ENCODE measurements around the gene SORCS2.

Gene SORCS2

GRCh38 chr4:7689773-7690693, 497.7 kb downstream of the SORCS2 start:
- no peak for DNase-seq (ENCODE audit: low read depth in 2 of 2)

DNA sequence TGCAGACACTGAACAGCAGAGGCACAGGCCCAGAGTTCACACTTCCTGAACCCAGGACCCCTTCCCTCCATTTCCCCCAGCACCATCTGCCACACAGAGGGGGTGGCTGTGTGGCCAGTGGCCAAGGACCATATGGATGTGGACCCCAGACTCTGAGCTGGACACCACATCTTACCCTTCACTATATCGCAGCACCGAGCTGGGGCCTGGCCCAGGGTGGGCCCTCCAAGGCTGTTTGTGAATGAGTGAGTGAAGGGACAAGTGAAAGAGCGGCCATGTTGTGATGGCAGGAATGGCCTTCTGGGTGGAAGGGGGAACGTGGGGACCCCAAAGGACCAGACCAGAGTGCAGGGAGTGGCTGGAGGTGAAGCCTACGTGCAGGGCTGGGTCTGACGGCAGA, 498.7 kb downstream of the SORCS2 start:
- DNase-seq (ENCODE audit: low read depth in 2 of 2): no peak

- no peak for DNase-seq (ENCODE audit: low read depth in 2 of 2)
Observed at GRCh38 chr4:7691982-7692381, 499.6 kb downstream of the SORCS2 start.

DNA sequence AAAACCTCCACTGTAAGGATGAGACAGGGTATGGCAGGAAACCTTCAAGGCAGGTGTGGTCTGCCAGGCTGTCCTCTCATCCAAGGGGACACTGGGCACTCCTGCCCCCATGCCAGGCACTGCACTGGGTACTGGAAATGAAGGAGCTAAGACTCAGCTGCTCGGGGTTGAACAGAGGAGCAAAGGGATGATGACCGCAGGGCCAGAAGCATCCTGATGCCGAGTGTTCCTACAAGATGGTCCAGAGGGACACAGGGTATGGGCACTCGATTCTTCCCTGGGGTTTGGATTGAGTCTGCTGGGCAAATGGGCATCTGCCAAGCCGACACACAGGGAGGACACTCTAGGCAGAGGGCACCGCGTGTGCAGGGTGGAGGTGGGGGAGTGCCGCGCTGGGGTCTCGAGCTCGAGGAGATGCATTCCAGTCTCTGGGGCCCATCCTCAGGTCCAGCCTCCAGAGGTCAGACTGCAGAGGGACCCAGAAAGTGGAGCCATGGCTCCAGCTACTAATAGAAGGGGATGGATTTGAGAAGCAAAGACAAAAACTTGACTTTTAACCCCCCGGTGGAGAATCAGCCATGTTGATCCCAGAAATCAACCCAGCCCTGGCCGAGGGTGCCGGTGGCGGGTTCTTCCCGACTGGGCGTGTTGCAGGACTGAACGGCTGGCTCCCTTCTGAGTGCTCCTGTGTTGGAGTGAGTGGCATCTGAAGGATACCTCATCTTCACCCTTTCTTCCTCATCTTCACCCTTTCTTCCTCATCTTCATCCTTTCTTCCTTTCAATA, 500.3 kb downstream of the SORCS2 start:
- no peak for DNase-seq (ENCODE audit: low read depth in 2 of 2)

GRCh38 chr4:7693237-7693608, 500.9 kb downstream of the SORCS2 start:
- no peak for DNase-seq (ENCODE audit: low read depth in 2 of 2)

DNA sequence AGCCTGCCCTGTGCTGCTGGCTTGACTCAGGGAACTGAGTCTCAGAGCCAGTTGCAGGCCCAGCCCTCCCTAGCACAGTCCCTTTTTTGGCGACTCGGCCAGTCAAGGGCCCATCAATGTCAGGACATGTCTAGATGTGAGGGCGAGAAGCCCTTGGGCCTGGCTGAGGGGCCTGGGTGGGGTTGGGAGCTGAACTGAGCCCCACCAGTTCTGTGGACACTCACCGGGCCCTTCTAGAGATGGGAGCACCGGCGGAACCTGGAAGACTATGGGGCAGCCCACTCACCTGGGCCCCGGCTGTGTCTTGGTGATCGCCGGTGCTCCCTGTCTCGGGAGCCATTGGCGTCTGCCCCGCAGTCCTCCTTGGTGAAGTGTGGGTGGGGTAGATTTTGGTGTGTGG, 501.4 kb downstream of the SORCS2 start:
- no peak for DNase-seq (ENCODE audit: low read depth in 2 of 2)

DNA sequence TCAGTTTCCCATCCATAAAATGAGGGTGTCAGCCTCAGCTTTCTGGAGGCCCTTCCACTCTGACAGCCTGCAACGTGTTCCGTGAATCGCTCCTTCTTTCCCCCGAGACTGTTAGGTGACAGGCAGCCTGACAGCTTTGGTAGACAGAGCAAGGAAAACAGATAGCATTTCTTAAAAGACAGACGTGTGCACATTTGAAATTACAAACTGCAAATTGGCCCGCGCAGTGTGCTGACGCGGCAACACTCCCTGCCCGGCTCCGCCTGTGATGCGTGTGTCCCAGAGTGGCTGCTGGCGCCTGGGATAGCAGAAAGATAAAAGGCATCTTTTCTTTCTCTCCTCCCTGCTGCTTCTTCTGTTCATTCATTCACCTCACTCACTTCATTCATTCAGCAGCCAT, 502.0 kb downstream of the SORCS2 start:
- DNase-seq (ENCODE audit: low read depth in 2 of 2): no peak

DNA sequence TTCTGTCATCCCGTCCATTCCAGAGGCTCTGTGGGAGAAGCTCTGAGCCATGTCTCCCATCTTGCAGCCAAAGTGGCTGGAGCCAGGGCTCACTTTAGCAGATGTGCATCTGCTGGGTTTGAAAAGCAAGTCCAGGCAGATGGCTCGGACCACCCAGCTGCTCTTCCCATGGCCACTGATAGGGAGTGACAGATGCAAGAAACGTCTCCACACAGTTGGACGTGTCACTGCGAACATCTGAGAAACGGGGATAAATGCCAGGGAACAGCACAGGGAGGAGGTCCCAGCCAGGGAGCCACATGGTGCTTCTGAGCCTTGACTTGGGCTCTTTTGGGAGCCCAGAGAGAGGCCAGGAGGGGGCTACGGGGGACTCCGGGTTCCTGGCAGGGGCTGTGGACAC, 505.0 kb downstream of the SORCS2 start:
- DNase-seq (ENCODE audit: low read depth in 2 of 2): no peak

DNA sequence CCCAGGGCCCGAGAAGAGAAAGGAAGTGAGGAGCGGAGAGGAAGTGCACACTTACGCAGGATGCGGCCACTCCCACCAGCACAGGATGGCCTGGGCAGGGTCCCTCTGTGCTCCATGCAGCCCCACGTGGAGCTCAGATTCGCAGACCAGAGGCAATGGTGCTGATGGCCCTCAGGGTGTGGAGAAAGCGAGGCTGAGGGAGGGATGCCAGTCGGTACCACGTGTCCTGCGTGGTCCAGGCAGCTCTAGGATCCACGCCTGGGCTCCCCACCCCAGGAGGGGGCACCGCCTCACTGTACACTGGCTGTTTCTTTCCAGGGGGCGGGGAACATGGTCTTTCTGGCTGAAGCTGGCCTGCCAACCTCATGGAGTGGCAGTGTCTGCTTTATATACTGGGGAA, 505.5 kb downstream of the SORCS2 start:
- DNase-seq (ENCODE audit: low read depth in 2 of 2): no peak

GRCh38 chr4:7698584-7698983, 506.2 kb downstream of the SORCS2 start:
- no peak for DNase-seq (ENCODE audit: low read depth in 2 of 2)

- peak; percentile 79 to 81 for DNase-seq (ENCODE audit: low read depth in 2 of 2)
Observed at GRCh38 chr4:7699031-7699430, 506.7 kb downstream of the SORCS2 start.

GRCh38 chr4:7699825-7700224, 507.5 kb downstream of the SORCS2 start:
- DNase-seq (ENCODE audit: low read depth in 2 of 2): no peak

- DNase-seq (ENCODE audit: low read depth in 2 of 2): no peak
Observed at GRCh38 chr4:7700665-7701064, 508.3 kb downstream of the SORCS2 start.

DNA sequence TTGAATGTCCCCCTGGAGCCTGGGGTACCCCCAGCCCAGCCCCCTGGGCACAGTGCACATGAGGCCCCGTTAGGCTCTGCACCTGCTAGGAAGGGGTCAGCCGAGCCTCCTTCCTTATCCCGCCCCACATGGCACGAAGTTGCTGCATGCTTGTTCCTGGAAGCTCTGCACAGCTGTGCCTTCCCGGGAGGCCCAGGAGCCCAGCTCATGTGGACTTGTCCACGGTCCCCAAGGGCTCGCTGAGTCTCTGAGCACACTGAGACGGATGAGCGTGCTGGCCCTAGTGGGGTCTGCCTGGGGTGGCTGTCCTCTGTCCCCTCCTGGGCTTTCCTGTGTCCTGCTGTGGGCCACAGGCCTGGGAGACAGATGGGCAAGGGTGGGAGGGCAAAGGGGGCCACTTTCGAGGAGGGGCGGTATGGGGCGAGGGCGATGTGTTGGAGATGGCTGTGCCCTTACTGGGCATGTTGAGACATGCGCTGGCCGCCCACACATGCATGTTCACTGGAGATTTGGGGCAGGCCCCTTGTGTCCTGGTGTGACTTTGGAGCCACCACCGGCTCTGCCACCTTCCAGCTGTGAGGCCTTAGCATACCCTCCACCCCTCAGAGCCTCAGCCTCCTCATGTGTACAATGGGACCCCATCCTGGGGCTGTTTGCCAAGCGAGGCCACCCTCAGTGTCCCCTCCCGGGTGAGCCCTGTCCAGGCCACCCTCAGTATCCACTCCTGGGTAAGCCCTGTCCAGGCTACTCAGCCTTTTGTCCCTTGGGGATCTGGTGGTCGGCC, 509.7 kb downstream of the SORCS2 start:
- no peak for DNase-seq (ENCODE audit: low read depth in 2 of 2)

DNA sequence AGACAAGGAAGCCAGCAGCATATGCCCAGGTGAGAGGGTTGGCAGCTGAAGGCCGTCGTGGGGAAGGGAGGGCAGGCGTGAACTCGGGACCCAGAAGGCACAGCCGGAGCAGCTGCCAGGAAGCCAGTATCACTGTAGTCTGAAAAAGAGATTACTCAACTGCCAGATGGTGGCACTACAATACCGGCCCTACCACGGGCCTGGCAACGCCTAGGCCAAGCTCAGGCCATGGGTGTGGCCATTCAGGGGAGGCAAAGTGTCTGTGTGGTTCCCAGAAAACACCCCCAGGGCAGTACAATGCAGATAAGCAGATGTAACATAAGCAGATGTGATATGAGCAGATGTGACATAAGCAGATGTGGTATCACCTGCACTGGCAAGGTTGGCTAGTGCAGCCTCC, 511.4 kb downstream of the SORCS2 start:
- DNase-seq (ENCODE audit: low read depth in 2 of 2): no peak

DNA sequence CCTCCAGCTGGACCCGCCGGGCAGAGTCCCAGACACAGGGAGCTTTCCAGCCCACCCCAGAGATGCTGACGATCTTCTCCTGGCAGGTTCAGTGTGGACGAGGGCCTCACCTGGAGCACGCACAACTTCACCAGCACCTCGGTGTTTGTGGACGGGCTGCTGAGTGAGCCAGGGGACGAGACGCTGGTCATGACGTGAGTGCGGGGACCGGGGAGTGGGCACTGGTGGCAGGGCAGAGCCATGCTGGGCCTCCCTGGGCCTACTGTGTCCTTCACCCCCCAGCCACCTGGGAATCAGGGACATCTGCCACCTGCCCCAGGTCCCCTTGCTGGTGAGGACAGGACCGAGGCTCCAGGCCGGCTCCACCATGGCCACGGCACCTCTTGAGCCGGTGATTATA, 511.8 kb downstream of the SORCS2 start:
- DNase-seq (ENCODE audit: low read depth in 2 of 2): no peak

- DNase-seq (ENCODE audit: low read depth in 2 of 2): no peak
Observed at GRCh38 chr4:7704625-7705024, 512.3 kb downstream of the SORCS2 start.

DNA sequence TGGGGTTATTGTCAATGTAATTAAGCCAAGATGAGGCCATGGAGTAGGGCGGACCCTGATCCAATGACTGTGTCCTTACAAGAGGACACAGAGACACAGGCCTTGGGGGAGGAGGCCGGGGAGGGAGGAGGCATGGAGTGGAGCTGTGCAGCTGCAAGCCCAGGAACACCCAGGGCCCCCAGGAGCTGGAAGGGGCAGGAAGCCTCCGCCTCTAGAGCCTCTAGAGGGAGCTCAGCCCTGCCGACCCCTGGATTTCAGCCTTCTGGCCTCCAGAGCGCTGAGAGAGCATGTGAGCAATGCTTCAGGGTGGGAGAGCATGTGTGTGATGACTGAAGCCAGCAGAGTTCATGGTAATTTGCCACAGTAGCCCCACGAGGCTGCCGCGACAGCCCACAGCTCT, 512.7 kb downstream of the SORCS2 start:
- DNase-seq (ENCODE audit: low read depth in 2 of 2): no peak

DNA sequence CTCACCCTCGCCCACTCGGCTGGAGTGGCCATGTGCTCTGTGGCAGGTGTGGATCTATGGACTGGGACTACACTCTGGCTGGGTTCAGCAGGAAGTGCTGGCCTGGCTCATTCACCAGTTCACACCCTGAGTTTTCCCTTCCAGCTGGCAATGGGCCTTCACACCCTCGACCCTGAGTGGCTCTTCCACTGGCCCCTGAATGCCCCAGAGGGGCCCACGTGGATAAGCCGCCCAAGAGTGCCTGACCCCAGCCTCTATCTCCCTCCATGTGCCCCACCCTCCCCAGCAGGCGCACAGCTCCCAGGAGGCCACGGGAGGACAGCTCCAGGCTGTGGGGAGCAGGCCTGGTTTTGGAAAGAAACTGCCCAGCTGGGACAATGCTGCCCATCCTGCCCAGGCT, 513.3 kb downstream of the SORCS2 start:
- DNase-seq (ENCODE audit: low read depth in 2 of 2): no peak

DNA sequence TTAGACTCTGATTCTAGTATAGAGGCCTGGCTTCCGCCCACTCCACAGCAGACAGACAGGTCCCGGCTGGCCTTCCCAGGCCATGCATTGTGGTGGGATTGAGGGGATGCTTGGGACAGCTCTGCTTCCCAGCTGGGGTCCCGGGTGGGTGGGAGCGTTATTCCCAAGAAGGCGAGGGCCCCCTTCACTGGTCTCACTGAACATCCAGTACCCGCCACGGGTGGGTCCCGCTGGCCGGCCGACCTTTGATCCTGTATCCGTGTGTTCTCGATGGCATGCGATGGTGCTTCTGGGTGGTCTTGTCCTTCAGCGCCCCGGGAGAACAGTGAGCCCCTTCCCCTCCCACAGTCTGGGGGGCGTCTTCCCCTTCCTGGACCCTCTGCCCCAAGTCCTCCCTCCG, 515.9 kb downstream of the SORCS2 start:
- DNase-seq (ENCODE audit: low read depth in 2 of 2): no peak

DNA sequence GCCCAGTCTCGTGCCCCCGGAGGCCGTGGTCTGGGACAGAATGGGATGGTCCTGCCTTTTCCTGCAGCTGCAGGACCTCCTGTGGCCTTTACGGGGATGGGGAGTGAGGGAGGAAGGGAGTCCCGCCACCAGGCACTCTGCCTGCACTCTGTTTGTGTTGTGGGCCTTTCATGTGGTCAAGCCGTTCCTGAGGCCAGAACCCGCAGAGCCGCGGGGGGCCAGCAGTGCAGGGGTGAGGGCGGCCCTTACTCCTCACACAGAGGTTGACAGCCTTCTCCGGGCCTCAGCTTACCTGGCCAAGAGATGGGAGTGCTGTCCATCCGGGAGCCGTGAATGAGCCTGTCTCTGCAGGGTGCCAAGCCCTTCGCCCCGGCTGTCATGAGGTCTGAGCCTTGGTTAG, 516.6 kb downstream of the SORCS2 start:
- no peak for DNase-seq (ENCODE audit: low read depth in 2 of 2)

- DNase-seq (ENCODE audit: low read depth in 2 of 2): no peak
Observed at GRCh38 chr4:7709431-7709830, 517.1 kb downstream of the SORCS2 start.
